Lower leg skin (tissue), 3 donors: ENCODE results near the gene PRG2.

Experiments used
- POLR2A ChIP-seq, 2 donors: fragments of 450-650 bp; IDR thresholded peaks; one replicate each; pipeline ENCODE4 v1.6.1; 2016 to 2017; ENCODE audit warnings: antibody characterized with exemption in 2 of 2, mild to moderate bottlenecking in 1 of 2, moderate library complexity in 1 of 2
- TF ChIP-seq, protein P1 (sequence below), 3 donors: fragments of 450-650 bp; IDR thresholded peaks; one replicate each; pipeline ENCODE4 v1.5.1; 2016; ENCODE audit warnings: antibody characterized with exemption in 3 of 3, mild to moderate bottlenecking in 3 of 3, moderate library complexity in 2 of 3

DNA sequence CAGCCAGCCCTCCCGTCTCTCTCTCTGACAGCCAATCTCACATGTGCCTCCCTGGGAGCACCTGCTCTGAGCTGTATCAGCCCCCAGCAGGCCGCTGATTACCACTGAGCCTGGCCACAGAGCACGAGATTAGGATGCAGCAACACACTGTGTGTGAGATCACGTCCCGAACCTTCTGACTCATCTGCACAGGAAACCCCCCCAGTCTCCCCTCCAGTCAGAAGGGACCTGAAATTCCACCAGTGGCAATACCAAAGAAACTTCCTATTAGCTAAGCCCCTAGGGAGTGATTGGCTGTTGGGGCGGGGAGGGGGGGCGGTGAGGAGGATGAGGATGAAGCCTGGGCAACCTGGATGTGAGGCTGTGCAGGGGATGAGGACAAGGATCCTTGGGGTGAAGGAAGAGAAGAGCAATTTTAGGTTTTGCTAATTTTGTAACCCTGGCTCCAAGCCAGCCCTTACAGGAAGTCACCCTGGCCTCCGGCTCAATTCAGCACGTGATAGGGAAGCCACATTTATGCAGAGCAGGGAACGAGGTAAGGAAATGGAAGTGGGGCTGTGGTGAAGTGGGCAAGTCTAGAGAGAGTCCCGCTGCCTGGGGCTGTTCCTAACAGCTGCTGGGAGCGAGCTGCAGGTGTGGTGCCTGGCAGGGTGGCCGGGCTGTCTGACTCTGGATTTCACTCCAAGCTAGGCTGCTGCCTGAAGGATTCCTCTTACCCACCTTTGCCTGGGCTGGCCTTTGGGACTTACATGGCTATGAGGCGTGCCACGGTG is 34.5 kb upstream of the PRG2 start:
- TF ChIP-seq, protein P1, sequence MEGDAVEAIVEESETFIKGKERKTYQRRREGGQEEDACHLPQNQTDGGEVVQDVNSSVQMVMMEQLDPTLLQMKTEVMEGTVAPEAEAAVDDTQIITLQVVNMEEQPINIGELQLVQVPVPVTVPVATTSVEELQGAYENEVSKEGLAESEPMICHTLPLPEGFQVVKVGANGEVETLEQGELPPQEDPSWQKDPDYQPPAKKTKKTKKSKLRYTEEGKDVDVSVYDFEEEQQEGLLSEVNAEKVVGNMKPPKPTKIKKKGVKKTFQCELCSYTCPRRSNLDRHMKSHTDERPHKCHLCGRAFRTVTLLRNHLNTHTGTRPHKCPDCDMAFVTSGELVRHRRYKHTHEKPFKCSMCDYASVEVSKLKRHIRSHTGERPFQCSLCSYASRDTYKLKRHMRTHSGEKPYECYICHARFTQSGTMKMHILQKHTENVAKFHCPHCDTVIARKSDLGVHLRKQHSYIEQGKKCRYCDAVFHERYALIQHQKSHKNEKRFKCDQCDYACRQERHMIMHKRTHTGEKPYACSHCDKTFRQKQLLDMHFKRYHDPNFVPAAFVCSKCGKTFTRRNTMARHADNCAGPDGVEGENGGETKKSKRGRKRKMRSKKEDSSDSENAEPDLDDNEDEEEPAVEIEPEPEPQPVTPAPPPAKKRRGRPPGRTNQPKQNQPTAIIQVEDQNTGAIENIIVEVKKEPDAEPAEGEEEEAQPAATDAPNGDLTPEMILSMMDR (IDR thresholded peaks at IDR 0.05) = no peak
- no peak for TF ChIP-seq POLR2A (IDR thresholded peaks at IDR 0.05)
